ENCODE data around the gene SOS1.
A peak's percentile ranks its signal among the peaks of the same experiment; 100 is the strongest.

The SOS1 gene

DNA sequence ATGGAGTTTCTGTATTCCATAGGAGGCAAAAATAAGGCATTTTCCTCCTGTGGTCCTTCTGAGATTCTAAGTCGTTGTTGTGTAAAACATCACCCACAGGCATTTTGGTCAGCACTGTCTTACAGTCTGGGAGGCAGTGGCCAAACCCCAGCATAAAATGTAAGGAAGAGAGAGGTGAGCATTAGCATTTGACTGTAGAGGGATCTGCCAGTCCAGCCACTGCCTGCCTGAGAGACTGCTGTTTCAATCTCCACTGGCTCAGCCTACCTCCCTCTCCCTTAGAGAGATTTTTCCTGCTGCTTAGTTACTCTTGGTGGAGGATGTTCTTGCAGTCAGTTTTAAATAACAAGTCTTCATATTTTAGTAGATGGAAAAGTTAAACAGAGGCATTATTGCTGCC lies 154.2 kb downstream of the SOS1 start:
- no peaks in the 10 kb centered on the region for H3K9me3 Mint-ChIP-seq
- H3K4me3 Mint-ChIP-seq = no peak overlapping the region
- H3K36me3 Mint-ChIP-seq (ENCODE audit: low read depth) = peaks cover 4% of the 10 kb centered on the region

DNA sequence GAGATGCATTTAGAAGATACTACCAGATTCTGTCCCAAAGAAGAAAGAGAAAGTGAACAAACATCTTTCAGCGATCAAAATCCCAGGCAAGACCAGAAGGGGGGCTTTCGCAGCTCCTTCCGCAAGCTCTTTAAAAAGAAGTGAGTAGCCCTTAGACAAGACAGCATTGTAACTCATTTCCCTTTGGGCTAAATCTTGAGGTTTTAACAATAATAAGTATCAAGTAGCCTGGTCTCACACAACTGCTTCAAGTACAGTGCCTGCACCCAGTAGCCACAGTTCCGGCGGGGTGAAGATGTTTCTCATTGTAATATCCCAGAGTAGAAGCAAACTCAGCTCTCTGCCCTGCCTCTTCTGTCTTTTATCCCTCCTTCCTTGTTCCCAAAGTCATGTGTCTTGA lies 154.8 kb downstream of the SOS1 start:
- no peak overlapping the region for H3K27ac Mint-ChIP-seq
- H3K9me3 Mint-ChIP-seq = no peaks in the 10 kb centered on the region
- TF ChIP-seq, protein P1, sequence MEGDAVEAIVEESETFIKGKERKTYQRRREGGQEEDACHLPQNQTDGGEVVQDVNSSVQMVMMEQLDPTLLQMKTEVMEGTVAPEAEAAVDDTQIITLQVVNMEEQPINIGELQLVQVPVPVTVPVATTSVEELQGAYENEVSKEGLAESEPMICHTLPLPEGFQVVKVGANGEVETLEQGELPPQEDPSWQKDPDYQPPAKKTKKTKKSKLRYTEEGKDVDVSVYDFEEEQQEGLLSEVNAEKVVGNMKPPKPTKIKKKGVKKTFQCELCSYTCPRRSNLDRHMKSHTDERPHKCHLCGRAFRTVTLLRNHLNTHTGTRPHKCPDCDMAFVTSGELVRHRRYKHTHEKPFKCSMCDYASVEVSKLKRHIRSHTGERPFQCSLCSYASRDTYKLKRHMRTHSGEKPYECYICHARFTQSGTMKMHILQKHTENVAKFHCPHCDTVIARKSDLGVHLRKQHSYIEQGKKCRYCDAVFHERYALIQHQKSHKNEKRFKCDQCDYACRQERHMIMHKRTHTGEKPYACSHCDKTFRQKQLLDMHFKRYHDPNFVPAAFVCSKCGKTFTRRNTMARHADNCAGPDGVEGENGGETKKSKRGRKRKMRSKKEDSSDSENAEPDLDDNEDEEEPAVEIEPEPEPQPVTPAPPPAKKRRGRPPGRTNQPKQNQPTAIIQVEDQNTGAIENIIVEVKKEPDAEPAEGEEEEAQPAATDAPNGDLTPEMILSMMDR (IDR thresholded peaks at IDR 0.05; ENCODE audit: unreplicated experiment in 3 of 3) = no peak
- no peaks in the 10 kb centered on the region for H3K27me3 Mint-ChIP-seq (ENCODE audit: low read depth)
- no peaks in the 10 kb centered on the region for H3K36me3 Mint-ChIP-seq (ENCODE audit: low read depth)
- no peaks in the 10 kb centered on the region for H3K4me1 Mint-ChIP-seq
- H3K4me3 Mint-ChIP-seq = no peak overlapping the region

More for the DNA sequence above, 154.2 kb downstream of the SOS1 start:
- Mint-ChIP-seq H3K4me1 (no peaks in the 10 kb centered on the region), H3K27ac (peak overlapping the region in 1 of 3 experiments; percentile 76), H3K27me3 (ENCODE audit: low read depth) (no peaks in the 10 kb centered on the region)
- TF ChIP-seq, protein P1 (IDR thresholded peaks at IDR 0.05; ENCODE audit: unreplicated experiment in 3 of 3) = no peak

DNA sequence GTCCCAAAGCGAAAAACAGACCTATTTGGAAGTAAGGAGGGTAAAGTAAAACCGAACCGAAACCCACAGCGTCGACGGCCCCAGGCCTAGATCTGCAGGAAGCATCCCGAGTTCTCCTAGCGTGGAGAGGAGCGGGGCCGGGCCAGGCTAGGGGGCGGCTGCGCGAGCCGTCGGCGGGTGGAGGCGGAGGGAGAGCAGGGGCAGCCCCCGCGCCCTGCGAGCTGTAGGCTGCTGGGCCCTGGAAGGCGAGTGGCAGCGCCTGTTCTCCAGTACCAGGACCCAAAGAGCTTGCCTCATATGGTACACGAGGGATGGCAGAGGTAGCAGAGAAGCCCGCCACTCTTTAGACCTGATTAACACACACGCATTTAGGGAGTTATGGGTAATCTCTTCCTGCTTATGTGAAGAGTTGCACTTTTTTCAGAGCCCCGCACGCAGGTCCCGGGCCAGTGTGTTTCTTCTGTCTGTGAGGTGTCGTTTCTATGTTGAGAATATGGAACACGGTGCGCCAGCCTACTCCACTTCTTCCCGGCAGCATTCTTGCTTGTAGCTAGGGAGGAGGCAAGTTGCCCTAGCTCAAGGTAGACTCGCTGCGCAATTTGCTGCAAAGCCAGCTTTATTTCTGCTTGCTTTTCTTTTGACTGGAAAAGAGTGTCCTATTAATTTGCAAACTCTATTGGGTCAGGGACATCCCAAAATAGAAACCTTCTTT lies 160.1 kb downstream of the SOS1 start:
- Mint-ChIP-seq H3K36me3 (ENCODE audit: low read depth) (peaks cover 4% of the 10 kb centered on the region), H3K9me3 (no peaks in the 10 kb centered on the region), H3K27ac (no peak overlapping the region), H3K27me3 (ENCODE audit: low read depth) (no peaks in the 10 kb centered on the region), H3K4me1 (no peaks in the 10 kb centered on the region), H3K4me3 (no peak overlapping the region)
- TF ChIP-seq, protein P1 (IDR thresholded peaks at IDR 0.05; ENCODE audit: unreplicated experiment in 3 of 3) = no peak

DNA sequence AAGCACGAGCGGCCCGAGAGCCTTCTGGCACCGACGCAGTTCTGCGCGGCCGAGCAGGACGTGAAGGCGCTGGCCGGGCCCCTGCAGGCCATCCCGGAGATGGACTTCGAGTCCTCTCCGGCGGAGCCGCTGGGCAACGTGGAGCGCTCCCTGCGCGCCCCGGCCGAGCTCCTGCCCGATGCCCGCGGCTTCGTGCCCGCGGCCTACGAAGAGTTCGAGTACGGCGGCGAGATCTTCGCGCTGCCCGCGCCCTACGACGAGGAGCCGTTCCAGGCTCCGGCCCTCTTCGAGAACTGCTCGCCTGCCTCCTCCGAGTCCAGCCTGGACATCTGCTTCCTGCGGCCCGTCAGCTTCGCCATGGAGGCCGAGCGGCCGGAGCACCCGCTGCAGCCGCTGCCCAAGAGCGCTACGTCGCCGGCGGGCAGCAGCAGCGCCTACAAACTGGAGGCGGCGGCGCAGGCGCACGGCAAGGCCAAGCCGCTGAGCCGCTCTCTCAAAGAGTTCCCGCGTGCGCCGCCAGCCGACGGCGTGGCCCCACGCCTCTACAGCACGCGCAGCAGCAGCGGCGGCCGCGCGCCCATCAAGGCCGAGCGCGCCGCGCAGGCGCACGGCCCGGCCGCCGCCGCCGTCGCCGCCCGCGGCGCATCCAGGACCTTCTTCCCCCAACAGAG lies 160.8 kb downstream of the SOS1 start:
- TF ChIP-seq, protein P1 (IDR thresholded peaks at IDR 0.05; ENCODE audit: unreplicated experiment in 3 of 3) = no peak
- peaks cover 4% of the 10 kb centered on the region for H3K36me3 Mint-ChIP-seq (ENCODE audit: low read depth)

DNA sequence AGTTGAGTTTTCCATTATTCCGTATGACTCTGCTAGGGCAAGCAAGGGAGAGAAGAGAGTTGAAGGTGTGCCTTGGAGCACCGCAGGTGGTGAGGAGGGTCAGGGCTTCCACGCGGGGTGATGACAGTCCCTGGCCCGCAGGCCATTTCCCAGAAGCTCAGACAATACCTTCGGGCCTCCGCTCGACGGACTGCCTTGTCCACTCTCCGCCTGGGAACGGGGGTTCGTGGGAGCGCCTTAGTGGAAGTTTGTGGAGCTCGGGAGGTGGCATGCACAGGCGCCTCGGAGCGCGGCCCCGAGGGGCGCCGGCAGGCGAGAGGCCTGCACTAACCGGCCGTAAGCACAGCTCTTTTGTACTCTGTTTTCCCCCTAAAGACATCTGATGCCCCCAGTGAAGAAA lies 161.4 kb downstream of the SOS1 start:
- Mint-ChIP-seq H3K27ac (no peak overlapping the region), H3K4me1 (no peaks in the 10 kb centered on the region), H3K4me3 (no peak overlapping the region), H3K36me3 (ENCODE audit: low read depth) (peaks cover 4% of the 10 kb centered on the region), H3K9me3 (no peaks in the 10 kb centered on the region), H3K27me3 (ENCODE audit: low read depth) (no peaks in the 10 kb centered on the region)
- TF ChIP-seq, protein P1 (IDR thresholded peaks at IDR 0.05; ENCODE audit: unreplicated experiment in 3 of 3) = no peak

More for the DNA sequence above, 160.8 kb downstream of the SOS1 start:
- no peaks in the 10 kb centered on the region for H3K9me3 Mint-ChIP-seq
- no peak overlapping the region for H3K4me3 Mint-ChIP-seq
- H3K27me3 Mint-ChIP-seq (ENCODE audit: low read depth) = no peaks in the 10 kb centered on the region
- H3K27ac Mint-ChIP-seq = no peak overlapping the region
- no peaks in the 10 kb centered on the region for H3K4me1 Mint-ChIP-seq
